ENCODE results near the gene OLFM3.

OLFM3 gene

DNA sequence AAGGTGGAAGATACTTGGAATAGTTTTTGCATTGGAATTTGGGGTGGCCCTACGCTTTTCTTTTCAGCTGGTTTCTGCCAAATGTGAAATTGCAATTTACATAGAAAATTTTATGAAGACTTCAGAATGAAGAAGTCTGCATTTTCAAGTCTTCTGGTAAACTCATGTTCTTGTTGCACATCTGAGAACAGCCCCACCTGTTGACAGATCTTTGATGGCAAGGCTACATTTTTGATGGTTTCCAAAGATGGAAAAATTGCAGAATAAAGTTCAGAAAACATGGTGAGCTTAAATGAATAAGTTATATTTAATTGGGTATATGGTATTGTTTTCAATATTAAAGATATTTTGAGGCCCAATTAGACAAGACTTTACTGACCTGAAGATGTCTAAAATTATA lies 25.4 kb downstream of the OLFM3 start:
- DNase-seq (ENCODE audit: low read depth in 1 of 2, low spot score in 1 of 2) = no peak
- H3K4me3 ChIP-seq (replicated peaks; ENCODE audit: insufficient read depth, low read length) = no peak overlapping the region
- TF ChIP-seq POLR2AphosphoS5 (IDR thresholded peaks at IDR 0.05; ENCODE audit: low read depth) = no peak
- TF ChIP-seq, protein P1, sequence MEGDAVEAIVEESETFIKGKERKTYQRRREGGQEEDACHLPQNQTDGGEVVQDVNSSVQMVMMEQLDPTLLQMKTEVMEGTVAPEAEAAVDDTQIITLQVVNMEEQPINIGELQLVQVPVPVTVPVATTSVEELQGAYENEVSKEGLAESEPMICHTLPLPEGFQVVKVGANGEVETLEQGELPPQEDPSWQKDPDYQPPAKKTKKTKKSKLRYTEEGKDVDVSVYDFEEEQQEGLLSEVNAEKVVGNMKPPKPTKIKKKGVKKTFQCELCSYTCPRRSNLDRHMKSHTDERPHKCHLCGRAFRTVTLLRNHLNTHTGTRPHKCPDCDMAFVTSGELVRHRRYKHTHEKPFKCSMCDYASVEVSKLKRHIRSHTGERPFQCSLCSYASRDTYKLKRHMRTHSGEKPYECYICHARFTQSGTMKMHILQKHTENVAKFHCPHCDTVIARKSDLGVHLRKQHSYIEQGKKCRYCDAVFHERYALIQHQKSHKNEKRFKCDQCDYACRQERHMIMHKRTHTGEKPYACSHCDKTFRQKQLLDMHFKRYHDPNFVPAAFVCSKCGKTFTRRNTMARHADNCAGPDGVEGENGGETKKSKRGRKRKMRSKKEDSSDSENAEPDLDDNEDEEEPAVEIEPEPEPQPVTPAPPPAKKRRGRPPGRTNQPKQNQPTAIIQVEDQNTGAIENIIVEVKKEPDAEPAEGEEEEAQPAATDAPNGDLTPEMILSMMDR (IDR thresholded peaks at IDR 0.05; ENCODE audit: insufficient read depth, low read length) = no peak
- no peak for TF ChIP-seq SPI1 (IDR thresholded peaks at IDR 0.05; ENCODE audit: borderline replicate concordance, low read depth)
- TF ChIP-seq GABPA (IDR thresholded peaks at IDR 0.05; ENCODE audit: low read depth) = no peak
- TF ChIP-seq REST (IDR thresholded peaks at IDR 0.05; ENCODE audit: insufficient replicate concordance, low read depth) = no peak
- no peaks in the 10 kb centered on the region for H3K27me3 ChIP-seq (ENCODE audit: insufficient read depth, poor library complexity, severe bottlenecking)
- H3K27ac ChIP-seq (replicated peaks) = no peak overlapping the region

GRCh38 chr1:101967871-101968270 lies 28.9 kb downstream of the OLFM3 start:
- no peak for DNase-seq (ENCODE audit: low read depth in 1 of 2, low spot score in 1 of 2)
- Histone ChIP-seq H3K4me3 (replicated peaks; ENCODE audit: insufficient read depth, low read length) (no peak overlapping the region), H3K27ac (replicated peaks) (no peak overlapping the region), H3K27me3 (ENCODE audit: insufficient read depth, poor library complexity, severe bottlenecking) (no peaks in the 10 kb centered on the region)
- TF ChIP-seq REST (IDR thresholded peaks at IDR 0.05; ENCODE audit: insufficient replicate concordance, low read depth) (no peak), SPI1 (IDR thresholded peaks at IDR 0.05; ENCODE audit: borderline replicate concordance, low read depth) (no peak), POLR2AphosphoS5 (IDR thresholded peaks at IDR 0.05; ENCODE audit: low read depth) (no peak), GABPA (IDR thresholded peaks at IDR 0.05; ENCODE audit: low read depth) (no peak)
- TF ChIP-seq, protein P1 (IDR thresholded peaks at IDR 0.05; ENCODE audit: insufficient read depth, low read length) = no peak

- Histone ChIP-seq H3K4me3 (replicated peaks; ENCODE audit: insufficient read depth, low read length) (no peak overlapping the region), H3K27ac (replicated peaks) (no peak overlapping the region), H3K27me3 (ENCODE audit: insufficient read depth, poor library complexity, severe bottlenecking) (no peaks in the 10 kb centered on the region)
- TF ChIP-seq POLR2AphosphoS5 (IDR thresholded peaks at IDR 0.05; ENCODE audit: low read depth) (no peak), SPI1 (IDR thresholded peaks at IDR 0.05; ENCODE audit: borderline replicate concordance, low read depth) (no peak), GABPA (IDR thresholded peaks at IDR 0.05; ENCODE audit: low read depth) (no peak)
- TF ChIP-seq, protein P1 (IDR thresholded peaks at IDR 0.05; ENCODE audit: insufficient read depth, low read length) = no peak
- DNase-seq (ENCODE audit: low read depth in 1 of 2, low spot score in 1 of 2) = no peak
Measured at GRCh38 chr1:101965341-101965740, 31.4 kb downstream of the OLFM3 start.

DNA sequence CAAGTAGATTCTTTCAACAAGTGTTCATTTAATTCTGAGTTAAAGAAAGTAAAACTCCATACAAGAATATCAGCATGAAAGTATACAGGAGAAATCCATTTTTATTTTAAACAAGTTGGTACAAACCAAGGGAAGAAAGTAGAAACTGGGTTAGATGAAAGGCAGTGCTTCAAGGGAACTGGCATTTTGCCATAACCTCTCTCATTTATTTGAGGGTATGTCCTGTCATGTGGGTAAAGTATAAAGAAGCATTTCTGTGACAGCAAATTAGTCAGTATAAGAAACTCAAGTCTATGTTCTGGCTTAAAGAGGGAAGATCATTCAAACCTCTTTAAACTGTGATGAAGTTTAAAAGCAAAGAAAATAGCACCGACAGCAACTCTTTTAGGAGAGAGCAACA lies 32.0 kb downstream of the OLFM3 start:
- no peak for TF ChIP-seq GABPA (IDR thresholded peaks at IDR 0.05; ENCODE audit: low read depth)
- no peak for TF ChIP-seq POLR2AphosphoS5 (IDR thresholded peaks at IDR 0.05; ENCODE audit: low read depth)
- no peak for TF ChIP-seq REST (IDR thresholded peaks at IDR 0.05; ENCODE audit: insufficient replicate concordance, low read depth)
- TF ChIP-seq, protein P1 (IDR thresholded peaks at IDR 0.05; ENCODE audit: insufficient read depth, low read length) = no peak
- TF ChIP-seq SPI1 (IDR thresholded peaks at IDR 0.05; ENCODE audit: borderline replicate concordance, low read depth) = no peak
- Histone ChIP-seq H3K27me3 (ENCODE audit: insufficient read depth, poor library complexity, severe bottlenecking) (no peaks in the 10 kb centered on the region), H3K4me3 (replicated peaks; ENCODE audit: insufficient read depth, low read length) (no peak overlapping the region), H3K27ac (replicated peaks) (no peak overlapping the region)
- DNase-seq (ENCODE audit: low read depth in 1 of 2, low spot score in 1 of 2) = no peak

Data from HL-60 (cell line).